ENCODE data around the gene COPZ2.
"Not testable (repeated sequence)": the region's sequence is repeated elsewhere in the genome, so short reads cannot be mapped to it uniquely, and the experiment has no call there.

COPZ2 gene

DNA sequence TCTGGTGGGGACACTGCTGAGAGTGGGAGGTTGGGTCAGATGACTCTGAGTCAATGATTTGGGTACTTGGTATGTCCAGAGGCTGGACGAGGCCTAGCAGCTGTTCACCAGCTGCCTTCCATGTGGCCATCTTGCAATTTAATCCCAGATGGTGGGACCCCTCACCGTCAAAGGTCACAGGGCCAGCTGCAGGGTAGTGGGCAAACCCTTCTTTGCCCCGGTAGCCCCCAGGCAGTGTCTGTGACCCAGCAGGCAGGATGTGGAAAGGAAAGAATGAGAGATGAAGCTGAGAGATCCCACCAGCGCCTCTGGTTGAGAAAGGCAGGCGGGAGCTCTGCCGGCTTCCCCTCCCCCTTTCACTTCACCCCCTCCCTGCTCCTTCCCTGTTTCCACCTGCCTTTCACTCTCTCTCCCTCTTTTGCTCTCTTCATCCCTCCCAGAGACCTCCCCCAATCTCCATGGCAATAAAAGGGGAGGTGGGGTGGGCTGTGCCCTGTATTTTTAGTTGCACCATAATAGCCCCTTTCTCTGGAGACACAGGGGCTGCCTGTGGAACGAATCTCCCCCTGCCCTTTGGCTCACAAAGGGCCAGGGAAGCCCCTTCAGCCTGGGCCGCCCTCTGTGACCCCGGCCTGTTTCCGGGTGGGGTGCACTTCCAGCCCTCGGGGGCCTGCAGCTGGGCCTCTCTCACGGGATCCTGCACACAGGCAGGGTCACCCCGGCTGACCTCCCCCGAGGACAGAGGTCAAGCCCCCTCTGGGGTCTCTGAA, 46.5 kb downstream of the COPZ2 start:
- Histone ChIP-seq H3K4me1 (ENCODE audit: control insufficient read depth, insufficient read depth, low read length, poor library complexity, severe bottlenecking) (no peaks in the 10 kb centered on the region), H3K36me3 (ENCODE audit: control insufficient read depth, insufficient read depth, low read length) (no peaks in the 10 kb centered on the region), H3K27ac (ENCODE audit: insufficient read depth, low read length, poor library complexity, severe bottlenecking) (no peak overlapping the region), H3K27me3 (replicated peaks; ENCODE audit: control insufficient read depth, insufficient read depth, low read length, poor library complexity, severe bottlenecking) (no peaks in the 10 kb centered on the region), H3K4me3 (ENCODE audit: insufficient read depth, low read depth, low read length, poor library complexity, severe bottlenecking) (no peak overlapping the region), H3K9me3 (ENCODE audit: control insufficient read depth, low read length) (no peaks in the 10 kb centered on the region)
- DNase-seq: no peak

DNA sequence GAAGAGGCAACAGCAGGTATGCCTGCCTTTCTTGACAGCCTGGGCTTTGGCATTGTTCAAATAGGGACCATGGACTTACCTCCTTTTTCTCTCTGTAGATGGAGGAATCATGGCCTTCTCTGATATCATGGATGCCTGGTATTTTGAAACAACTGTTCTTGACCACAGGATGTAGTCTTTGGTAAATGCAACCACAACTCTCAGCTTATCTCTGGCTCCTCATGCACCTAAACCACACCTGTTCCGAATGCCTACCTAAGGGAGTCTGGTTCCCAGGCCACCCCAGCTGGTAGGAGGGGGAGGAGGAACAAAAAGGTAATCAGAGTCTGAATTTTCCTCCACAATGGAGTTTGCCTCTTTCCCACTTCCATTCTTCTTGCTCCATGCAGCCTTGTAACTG, 47.9 kb downstream of the COPZ2 start:
- H3K4me1 ChIP-seq (ENCODE audit: control insufficient read depth, insufficient read depth, low read length, poor library complexity, severe bottlenecking): no peaks in the 10 kb centered on the region
- DNase-seq: no peak
- no peaks in the 10 kb centered on the region for H3K9me3 ChIP-seq (ENCODE audit: control insufficient read depth, low read length)
- H3K4me3 ChIP-seq (ENCODE audit: insufficient read depth, low read depth, low read length, poor library complexity, severe bottlenecking): no peak overlapping the region
- no peaks in the 10 kb centered on the region for H3K27me3 ChIP-seq (replicated peaks; ENCODE audit: control insufficient read depth, insufficient read depth, low read length, poor library complexity, severe bottlenecking)
- no peaks in the 10 kb centered on the region for H3K36me3 ChIP-seq (ENCODE audit: control insufficient read depth, insufficient read depth, low read length)
- no peak overlapping the region for H3K27ac ChIP-seq (ENCODE audit: insufficient read depth, low read length, poor library complexity, severe bottlenecking)

DNA sequence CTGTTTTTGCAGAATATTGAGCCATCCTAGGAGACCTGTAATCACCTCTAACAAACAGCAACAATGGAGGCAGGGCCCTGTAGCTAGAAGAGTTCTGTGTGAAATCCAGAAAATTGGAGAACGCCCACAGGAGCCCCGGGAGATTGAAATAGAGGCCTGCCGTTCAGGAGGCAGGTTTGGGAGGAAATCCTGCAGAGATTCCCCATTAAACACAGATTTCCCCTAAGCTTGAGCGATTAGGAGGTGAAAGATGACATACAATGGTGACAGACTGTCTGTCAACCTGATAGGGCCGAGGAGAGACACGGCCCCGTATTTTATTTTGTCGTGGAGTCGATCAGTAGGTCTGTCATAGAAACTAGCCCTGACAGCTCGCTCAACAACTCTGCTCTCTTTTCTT, 48.4 kb downstream of the COPZ2 start:
- Histone ChIP-seq H3K4me1 (ENCODE audit: control insufficient read depth, insufficient read depth, low read length, poor library complexity, severe bottlenecking) (no peaks in the 10 kb centered on the region), H3K4me3 (ENCODE audit: insufficient read depth, low read depth, low read length, poor library complexity, severe bottlenecking) (no peak overlapping the region), H3K9me3 (ENCODE audit: control insufficient read depth, low read length) (no peaks in the 10 kb centered on the region), H3K27ac (ENCODE audit: insufficient read depth, low read length, poor library complexity, severe bottlenecking) (no peak overlapping the region), H3K27me3 (replicated peaks; ENCODE audit: control insufficient read depth, insufficient read depth, low read length, poor library complexity, severe bottlenecking) (no peaks in the 10 kb centered on the region), H3K36me3 (ENCODE audit: control insufficient read depth, insufficient read depth, low read length) (no peaks in the 10 kb centered on the region)
- DNase-seq: no peak

DNA sequence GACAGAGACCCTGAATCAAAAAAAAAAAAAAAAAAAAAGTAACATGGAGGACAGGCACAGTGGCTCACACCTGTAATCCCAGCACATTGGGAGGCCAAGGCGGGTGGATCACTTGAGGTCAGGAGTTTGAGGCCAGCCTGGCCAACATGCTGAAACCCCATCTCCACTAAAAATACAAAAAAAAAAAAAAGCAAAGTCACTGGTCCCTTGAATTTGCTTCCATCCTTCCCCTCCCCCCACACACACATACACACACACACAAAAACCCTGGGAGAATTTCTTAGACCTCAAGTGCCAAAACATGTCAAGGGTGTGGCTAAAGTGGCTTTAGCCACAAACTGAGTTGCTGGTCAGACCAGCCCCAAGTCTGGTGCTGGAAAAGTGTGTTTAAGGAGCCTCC, 49.2 kb downstream of the COPZ2 start:
- not testable (repeated sequence) for H3K4me3 ChIP-seq (ENCODE audit: insufficient read depth, low read depth, low read length, poor library complexity, severe bottlenecking); H3K9me3 ChIP-seq (ENCODE audit: control insufficient read depth, low read length); H3K27me3 ChIP-seq (replicated peaks; ENCODE audit: control insufficient read depth, insufficient read depth, low read length, poor library complexity, severe bottlenecking); H3K27ac ChIP-seq (ENCODE audit: insufficient read depth, low read length, poor library complexity, severe bottlenecking); H3K36me3 ChIP-seq (ENCODE audit: control insufficient read depth, insufficient read depth, low read length); H3K4me1 ChIP-seq (ENCODE audit: control insufficient read depth, insufficient read depth, low read length, poor library complexity, severe bottlenecking); DNase-seq

DNA sequence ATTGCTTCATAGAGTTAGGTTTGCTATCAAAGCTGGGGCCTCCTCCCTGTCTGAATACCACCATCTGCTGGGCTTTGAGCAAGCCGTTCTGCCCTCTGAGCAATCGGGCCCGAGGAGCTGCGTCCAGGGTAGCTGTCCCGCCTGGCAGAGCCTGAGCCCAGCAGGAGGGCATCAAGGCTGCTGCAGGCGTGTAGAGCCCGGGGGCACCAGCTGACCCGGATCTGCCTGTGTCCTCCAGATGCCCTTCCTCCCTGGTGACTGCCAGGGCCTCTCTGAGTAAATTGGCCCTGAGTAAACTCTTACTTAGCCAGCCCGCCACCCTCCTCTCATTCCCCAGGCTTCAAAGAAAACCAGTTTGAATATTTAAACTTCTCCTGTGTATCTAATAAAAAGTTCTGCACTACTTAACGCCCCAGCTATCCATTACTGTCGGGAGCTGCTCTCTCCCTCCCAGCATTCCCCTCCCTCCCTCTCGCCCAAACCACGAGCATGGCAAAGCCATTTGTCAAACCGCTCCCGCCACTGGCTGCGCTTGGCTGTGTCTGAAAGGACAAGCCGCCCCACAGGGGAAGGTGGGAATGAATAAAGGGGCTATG, 50.3 kb downstream of the COPZ2 start:
- no peak for DNase-seq
- no peaks in the 10 kb centered on the region for H3K4me1 ChIP-seq (ENCODE audit: control insufficient read depth, insufficient read depth, low read length, poor library complexity, severe bottlenecking)
- no peaks in the 10 kb centered on the region for H3K9me3 ChIP-seq (ENCODE audit: control insufficient read depth, low read length)
- H3K27ac ChIP-seq (ENCODE audit: insufficient read depth, low read length, poor library complexity, severe bottlenecking): no peak overlapping the region
- no peak overlapping the region for H3K4me3 ChIP-seq (ENCODE audit: insufficient read depth, low read depth, low read length, poor library complexity, severe bottlenecking)
- peaks cover 15% of the 10 kb centered on the region for H3K36me3 ChIP-seq (ENCODE audit: control insufficient read depth, insufficient read depth, low read length)
- no peaks in the 10 kb centered on the region for H3K27me3 ChIP-seq (replicated peaks; ENCODE audit: control insufficient read depth, insufficient read depth, low read length, poor library complexity, severe bottlenecking)

DNA sequence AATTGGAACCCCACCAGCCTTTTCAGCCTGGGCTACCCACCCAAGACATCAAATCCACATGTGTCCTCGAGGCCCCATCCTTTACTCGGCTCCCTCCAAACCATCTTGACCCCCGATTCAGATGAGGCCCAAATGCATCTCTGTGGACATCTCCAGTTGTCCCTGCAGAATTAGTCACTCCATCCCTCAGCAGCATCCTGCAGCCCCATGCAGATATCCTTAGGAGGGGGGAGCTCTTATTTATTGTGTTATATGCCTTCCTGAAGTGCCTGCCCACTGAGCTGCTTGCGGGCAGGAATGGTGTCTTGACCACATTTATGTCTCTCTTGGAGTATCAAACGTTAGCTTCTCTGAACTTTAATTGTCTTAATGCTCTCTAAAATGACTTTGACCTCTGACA, 51.1 kb downstream of the COPZ2 start:
- H3K9me3 ChIP-seq (ENCODE audit: control insufficient read depth, low read length): no peaks in the 10 kb centered on the region
- H3K4me1 ChIP-seq (ENCODE audit: control insufficient read depth, insufficient read depth, low read length, poor library complexity, severe bottlenecking): peaks cover 5% of the 10 kb centered on the region
- DNase-seq: no peak
- H3K36me3 ChIP-seq (ENCODE audit: control insufficient read depth, insufficient read depth, low read length): peaks cover 23% of the 10 kb centered on the region
- H3K27me3 ChIP-seq (replicated peaks; ENCODE audit: control insufficient read depth, insufficient read depth, low read length, poor library complexity, severe bottlenecking): no peaks in the 10 kb centered on the region
- no peak overlapping the region for H3K4me3 ChIP-seq (ENCODE audit: insufficient read depth, low read depth, low read length, poor library complexity, severe bottlenecking)
- no peak overlapping the region for H3K27ac ChIP-seq (ENCODE audit: insufficient read depth, low read length, poor library complexity, severe bottlenecking)

DNA sequence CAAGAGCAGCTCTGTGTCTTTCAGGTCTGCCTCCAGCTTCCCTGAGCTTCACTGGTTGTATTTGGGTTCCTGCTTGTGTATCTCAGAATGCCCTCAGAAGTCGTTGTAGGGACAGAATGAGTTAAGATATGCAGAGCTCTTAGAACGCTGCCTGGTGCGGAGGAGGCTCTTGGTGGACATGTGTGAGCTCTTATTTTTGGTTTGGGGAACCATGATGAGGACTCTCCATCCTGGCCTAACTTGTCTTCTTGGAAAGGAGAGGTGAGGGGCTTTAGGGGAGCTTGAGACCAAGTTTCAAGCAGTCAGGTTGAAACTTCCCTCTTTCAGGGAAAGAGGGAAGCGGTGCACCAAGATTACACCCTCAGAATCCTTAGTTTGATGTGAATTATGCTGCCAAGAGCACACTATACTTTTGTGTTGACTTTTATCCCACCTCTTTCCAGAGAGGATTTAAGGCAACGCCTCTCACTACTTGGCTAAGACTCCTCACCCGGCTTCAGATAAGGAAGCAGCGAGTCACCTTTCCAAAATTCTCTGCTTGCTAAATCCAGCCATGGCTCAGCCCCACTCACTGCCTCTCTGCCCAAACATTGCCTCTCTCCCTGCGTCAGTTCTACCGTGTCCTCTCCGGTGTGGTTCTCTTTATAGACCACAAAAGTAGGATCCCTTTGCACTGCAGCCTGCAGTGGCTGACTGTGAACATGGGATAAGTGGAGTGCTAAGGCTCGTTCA, 53.9 kb downstream of the COPZ2 start:
- no peak for DNase-seq
- H3K36me3 ChIP-seq (ENCODE audit: control insufficient read depth, insufficient read depth, low read length): peaks cover 50% of the 10 kb centered on the region
- no peak overlapping the region for H3K4me3 ChIP-seq (ENCODE audit: insufficient read depth, low read depth, low read length, poor library complexity, severe bottlenecking)
- no peaks in the 10 kb centered on the region for H3K9me3 ChIP-seq (ENCODE audit: control insufficient read depth, low read length)
- no peaks in the 10 kb centered on the region for H3K27me3 ChIP-seq (replicated peaks; ENCODE audit: control insufficient read depth, insufficient read depth, low read length, poor library complexity, severe bottlenecking)
- H3K27ac ChIP-seq (ENCODE audit: insufficient read depth, low read length, poor library complexity, severe bottlenecking): no peak overlapping the region
- peaks cover 5% of the 10 kb centered on the region for H3K4me1 ChIP-seq (ENCODE audit: control insufficient read depth, insufficient read depth, low read length, poor library complexity, severe bottlenecking)

DNA sequence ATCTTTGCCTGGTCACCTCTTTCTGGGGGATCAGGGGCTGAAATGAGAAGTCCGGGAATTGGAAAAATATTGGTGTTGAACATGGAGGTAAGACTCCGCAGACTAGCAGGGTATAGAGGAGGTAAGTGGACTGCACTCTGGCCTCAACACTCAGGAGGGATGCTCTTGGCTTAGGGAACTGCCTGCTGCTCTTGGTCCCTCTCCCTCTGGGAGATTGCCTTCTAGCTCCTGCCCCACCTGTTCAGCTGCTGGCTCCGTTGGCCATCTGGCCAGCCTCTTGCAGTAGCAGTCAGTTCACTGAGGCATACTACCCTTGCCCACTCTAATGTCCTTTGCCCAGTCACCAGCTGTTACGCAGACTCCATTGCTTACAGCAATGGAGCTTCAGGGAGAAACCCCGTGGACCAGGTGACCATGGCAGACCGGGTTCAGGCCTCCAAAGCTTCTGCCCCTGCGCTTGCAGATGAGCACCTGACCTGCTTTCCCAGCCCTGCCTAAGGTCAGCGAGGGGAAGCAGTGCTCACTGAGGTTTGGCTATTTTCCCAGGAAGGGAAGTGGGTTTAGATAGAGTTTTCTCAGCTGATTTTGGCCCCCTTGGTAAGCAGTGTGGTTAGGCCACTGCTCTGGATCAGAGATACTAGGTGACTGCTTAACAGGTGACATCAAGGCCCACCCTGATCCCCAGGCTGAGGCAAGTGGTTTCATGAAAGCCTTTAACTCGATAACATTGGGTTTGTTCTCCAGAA, 54.8 kb downstream of the COPZ2 start:
- peaks cover 53% of the 10 kb centered on the region for H3K36me3 ChIP-seq (ENCODE audit: control insufficient read depth, insufficient read depth, low read length)

DNA sequence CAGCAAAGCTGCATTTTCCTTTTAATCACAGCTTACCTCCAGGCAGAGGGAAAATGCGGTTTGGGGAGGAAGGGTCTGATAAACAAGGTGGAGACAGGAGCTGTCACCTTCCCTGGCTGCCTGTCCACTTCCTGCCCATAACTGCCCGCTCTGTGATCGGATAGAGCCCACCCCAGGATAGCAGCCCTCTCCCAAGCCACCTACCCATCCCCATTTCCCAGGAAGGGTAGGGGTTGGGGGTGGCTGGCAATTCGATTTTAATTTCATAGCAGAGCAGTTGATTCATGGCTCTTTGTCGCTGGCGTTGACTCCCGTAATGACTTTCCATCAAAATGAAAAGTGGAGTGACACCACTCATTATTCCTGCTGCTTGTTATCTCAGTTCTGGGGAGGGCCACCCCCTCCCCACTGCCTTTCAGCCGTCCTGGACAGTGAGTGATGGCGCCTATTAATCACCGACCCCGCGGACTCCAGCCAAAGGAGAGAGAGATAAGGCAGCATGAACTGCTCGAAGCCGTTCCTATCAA, 55.4 kb downstream of the COPZ2 start:
- Histone ChIP-seq H3K27ac (ENCODE audit: insufficient read depth, low read length, poor library complexity, severe bottlenecking) (no peak overlapping the region), H3K27me3 (replicated peaks; ENCODE audit: control insufficient read depth, insufficient read depth, low read length, poor library complexity, severe bottlenecking) (no peaks in the 10 kb centered on the region), H3K4me3 (ENCODE audit: insufficient read depth, low read depth, low read length, poor library complexity, severe bottlenecking) (no peak overlapping the region), H3K36me3 (ENCODE audit: control insufficient read depth, insufficient read depth, low read length) (peaks cover 58% of the 10 kb centered on the region), H3K4me1 (ENCODE audit: control insufficient read depth, insufficient read depth, low read length, poor library complexity, severe bottlenecking) (peaks cover 5% of the 10 kb centered on the region), H3K9me3 (ENCODE audit: control insufficient read depth, low read length) (no peaks in the 10 kb centered on the region)
- DNase-seq: no peak

More for the DNA sequence above, 54.8 kb downstream of the COPZ2 start:
- H3K4me1 ChIP-seq (ENCODE audit: control insufficient read depth, insufficient read depth, low read length, poor library complexity, severe bottlenecking): peaks cover 5% of the 10 kb centered on the region
- no peak for DNase-seq
- no peak overlapping the region for H3K27ac ChIP-seq (ENCODE audit: insufficient read depth, low read length, poor library complexity, severe bottlenecking)
- no peaks in the 10 kb centered on the region for H3K27me3 ChIP-seq (replicated peaks; ENCODE audit: control insufficient read depth, insufficient read depth, low read length, poor library complexity, severe bottlenecking)
- no peak overlapping the region for H3K4me3 ChIP-seq (ENCODE audit: insufficient read depth, low read depth, low read length, poor library complexity, severe bottlenecking)
- no peaks in the 10 kb centered on the region for H3K9me3 ChIP-seq (ENCODE audit: control insufficient read depth, low read length)

Measured in effector memory CD4-positive, alpha-beta T cell (primary cell).